ENCODE results near the gene RNF43. TPM values are rescaled to one million over a fixed set of nuclear protein-coding genes. Genes with fewer than 3 reads are reported as not detected.

RNF43 gene
- polyA plus RNA-seq, 1 of the 3 experiments (the other 2 are of a cell fraction) = not detected

- DNase-seq = peak; percentile 11
- no peaks in the 10 kb centered on the region for H3K79me2 ChIP-seq (ENCODE audit: insufficient read depth)
- H3K9ac ChIP-seq = no peak overlapping the region
- H3K36me3 ChIP-seq (replicated peaks in 1 of 2; ENCODE audit: control insufficient read depth in 1 of 2, insufficient read depth in 2 of 2, low read length in 1 of 2) = no peaks in the 10 kb centered on the region
- peaks cover 13% of the 10 kb centered on the region; the same call in 1 of the 2 replicates for H3K27me3 ChIP-seq (ENCODE audit: insufficient read depth)
- H3K4me3 ChIP-seq (ENCODE audit: low read depth in 2 of 2, low read length in 1 of 2) = no peak overlapping the region
- H3K9me3 ChIP-seq = no peaks in the 10 kb centered on the region
- peaks cover 0 to 6% of the 10 kb centered on the region in 2 experiments; a peak in 2 of 4 replicates for H3K4me1 ChIP-seq (ENCODE audit: control insufficient read depth in 1 of 2, insufficient read depth in 2 of 2, low read depth in 1 of 2, low read length in 1 of 2)
- H3K9me2 ChIP-seq = no peaks in the 10 kb centered on the region
- no peaks in the 10 kb centered on the region for H3F3A ChIP-seq (replicated peaks; ENCODE audit: insufficient read depth)
- no peak overlapping the region for H3K4me2 ChIP-seq
- H2AFZ ChIP-seq (ENCODE audit: low read depth) = no peak overlapping the region
- CTCF ChIA-PET = interaction anchor here (0.7 to 5.9 kb wide), 22 partner anchors 8 to 253 kb away, joined by 3 to 51 read pairs (median 7); no protein-coding TSS in a partner anchor
- WGBS (ENCODE audit: low lambda C conversion rate) = 25% methylated on average over 6 of the region's 6 CpGs
- POLR2A ChIA-PET = no interaction called here
- no peak overlapping the region for H3K27ac ChIP-seq (ENCODE audit: low read depth in 2 of 2, low read length in 1 of 2)
- TF ChIP-seq MEF2A (IDR thresholded peaks at IDR 0.05; ENCODE audit: borderline replicate concordance, low read depth) (no peak), EP300 (IDR thresholded peaks at IDR 0.05; ENCODE audit: borderline replicate concordance in 1 of 2, low read depth in 1 of 2, low read length in 1 of 2) (no peak), GABPA (IDR thresholded peaks at IDR 0.05; ENCODE audit: low read depth) (no peak), MXI1 (IDR thresholded peaks at IDR 0.05; ENCODE audit: low read depth, low read length) (no peak), USF2 (IDR thresholded peaks at IDR 0.05; ENCODE audit: borderline replicate concordance, low read depth, low read length) (no peak)
- TF ChIP-seq, protein P1, sequence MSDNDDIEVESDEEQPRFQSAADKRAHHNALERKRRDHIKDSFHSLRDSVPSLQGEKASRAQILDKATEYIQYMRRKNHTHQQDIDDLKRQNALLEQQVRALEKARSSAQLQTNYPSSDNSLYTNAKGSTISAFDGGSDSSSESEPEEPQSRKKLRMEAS (IDR thresholded peaks at IDR 0.05; ENCODE audit: low read depth) = no peak
- no peaks in the 10 kb centered on the region for H4K20me1 ChIP-seq (ENCODE audit: insufficient read depth)
Measured at GRCh38 chr17:58415371-58416055, 1.8 kb downstream of the RNF43 start.

DNA sequence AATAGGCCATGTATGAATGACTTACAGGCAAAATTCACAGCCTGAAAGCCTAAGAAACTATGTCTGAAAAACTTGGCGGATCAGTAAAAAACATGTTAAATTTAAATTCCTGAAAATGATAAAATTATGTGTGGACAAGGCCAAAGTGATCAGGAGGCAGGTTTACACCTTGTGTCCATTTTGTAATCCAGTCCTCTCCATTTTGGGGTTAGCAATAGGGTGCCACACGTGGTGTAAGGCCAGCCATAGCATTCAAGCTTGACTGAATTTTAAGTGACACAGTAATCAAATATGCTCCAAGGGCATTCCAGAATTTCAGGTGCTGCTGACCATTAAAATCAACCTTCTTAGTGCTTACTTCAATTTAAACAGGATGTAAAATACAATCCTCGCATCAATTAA is 2.7 kb downstream of the RNF43 start:
- Histone ChIP-seq H3K4me2 (no peak overlapping the region), H3K27ac (ENCODE audit: low read depth in 2 of 2, low read length in 1 of 2) (no peak overlapping the region), H3K79me2 (ENCODE audit: insufficient read depth) (no peaks in the 10 kb centered on the region), H3K4me1 (ENCODE audit: control insufficient read depth in 1 of 2, insufficient read depth in 2 of 2, low read depth in 1 of 2, low read length in 1 of 2) (peaks cover 0 to 6% of the 10 kb centered on the region in 2 experiments; a peak in 2 of 4 replicates), H3K4me3 (ENCODE audit: low read depth in 2 of 2, low read length in 1 of 2) (no peak overlapping the region), H3F3A (replicated peaks; ENCODE audit: insufficient read depth) (no peaks in the 10 kb centered on the region), H3K9me3 (no peaks in the 10 kb centered on the region), H2AFZ (ENCODE audit: low read depth) (no peak overlapping the region), H4K20me1 (ENCODE audit: insufficient read depth) (no peaks in the 10 kb centered on the region), H3K27me3 (ENCODE audit: insufficient read depth) (peaks cover 13% of the 10 kb centered on the region), H3K9me2 (no peaks in the 10 kb centered on the region), H3K9ac (no peak overlapping the region), H3K36me3 (replicated peaks in 1 of 2; ENCODE audit: control insufficient read depth in 1 of 2, insufficient read depth in 2 of 2, low read length in 1 of 2) (no peaks in the 10 kb centered on the region)
- ChIA-PET POLR2A (no interaction called here), CTCF (interaction anchor here (0.5 to 5.9 kb wide), 11 partner anchors 12 to 214 kb away, joined by 3 to 51 read pairs (median 6); no protein-coding TSS in a partner anchor)
- WGBS (ENCODE audit: low lambda C conversion rate) = 46% methylated on average over 3 of the region's 3 CpGs
- no peak for DNase-seq
- no peak for TF ChIP-seq USF1 (IDR thresholded peaks at IDR 0.05; ENCODE audit: borderline replicate concordance, low read depth)
- TF ChIP-seq FOXJ3 (CRISPR knock-in tag; IDR thresholded peaks at IDR 0.05) = no peak
- no peak for TF ChIP-seq RXRA (IDR thresholded peaks at IDR 0.05; ENCODE audit: borderline replicate concordance, low read depth)
- TF ChIP-seq, protein P1 (IDR thresholded peaks at IDR 0.05; ENCODE audit: low read depth) = no peak
- TF ChIP-seq IRF3 (IDR thresholded peaks at IDR 0.05; ENCODE audit: low read depth, low read length) = no peak
- no peak for TF ChIP-seq MXI1 (IDR thresholded peaks at IDR 0.05; ENCODE audit: low read depth, low read length)
- no peak for TF ChIP-seq GATA2 (CRISPR knock-in tag; IDR thresholded peaks at IDR 0.05)
- no peak for TF ChIP-seq TAF1 (IDR thresholded peaks at IDR 0.05; ENCODE audit: borderline replicate concordance, low read depth, low read length)
- no peak for TF ChIP-seq RAD21 (IDR thresholded peaks at IDR 0.05; ENCODE audit: low read length)
- TF ChIP-seq, protein P2, sequence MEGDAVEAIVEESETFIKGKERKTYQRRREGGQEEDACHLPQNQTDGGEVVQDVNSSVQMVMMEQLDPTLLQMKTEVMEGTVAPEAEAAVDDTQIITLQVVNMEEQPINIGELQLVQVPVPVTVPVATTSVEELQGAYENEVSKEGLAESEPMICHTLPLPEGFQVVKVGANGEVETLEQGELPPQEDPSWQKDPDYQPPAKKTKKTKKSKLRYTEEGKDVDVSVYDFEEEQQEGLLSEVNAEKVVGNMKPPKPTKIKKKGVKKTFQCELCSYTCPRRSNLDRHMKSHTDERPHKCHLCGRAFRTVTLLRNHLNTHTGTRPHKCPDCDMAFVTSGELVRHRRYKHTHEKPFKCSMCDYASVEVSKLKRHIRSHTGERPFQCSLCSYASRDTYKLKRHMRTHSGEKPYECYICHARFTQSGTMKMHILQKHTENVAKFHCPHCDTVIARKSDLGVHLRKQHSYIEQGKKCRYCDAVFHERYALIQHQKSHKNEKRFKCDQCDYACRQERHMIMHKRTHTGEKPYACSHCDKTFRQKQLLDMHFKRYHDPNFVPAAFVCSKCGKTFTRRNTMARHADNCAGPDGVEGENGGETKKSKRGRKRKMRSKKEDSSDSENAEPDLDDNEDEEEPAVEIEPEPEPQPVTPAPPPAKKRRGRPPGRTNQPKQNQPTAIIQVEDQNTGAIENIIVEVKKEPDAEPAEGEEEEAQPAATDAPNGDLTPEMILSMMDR (IDR thresholded peaks at IDR 0.05) = no peak
- no peak for TF ChIP-seq SIN3A (IDR thresholded peaks at IDR 0.05; ENCODE audit: borderline replicate concordance, low read depth, low read length)
- TF ChIP-seq POLR2AphosphoS5 (IDR thresholded peaks at IDR 0.05; ENCODE audit: low read depth, low read length) = no peak
- TF ChIP-seq PBX3 (IDR thresholded peaks at IDR 0.05) = no peak
- no peak for TF ChIP-seq RCOR1 (IDR thresholded peaks at IDR 0.05; ENCODE audit: low read length)
- TF ChIP-seq GABPA (IDR thresholded peaks at IDR 0.05; ENCODE audit: low read depth) = no peak
- TF ChIP-seq TEAD4 (IDR thresholded peaks at IDR 0.05; ENCODE audit: borderline replicate concordance, insufficient read depth) = no peak
- TF ChIP-seq EP300 (IDR thresholded peaks at IDR 0.05; ENCODE audit: borderline replicate concordance in 1 of 2, low read depth in 1 of 2, low read length in 1 of 2) = no peak

Measured in SK-N-SH (cell line).